ENCODE results near the gene PTPRN2. TPM values are rescaled to one million over a fixed set of nuclear protein-coding genes. Genes with fewer than 3 reads are reported as not detected.

PTPRN2 gene
- total and polyA plus RNA-seq, 7 donors: 3.2 to 7.1 (median 5.5) TPM

- peaks cover 0 to 21% (median 9%) of the 10 kb centered on the region in 3 donors for H3K27me3 ChIP-seq
- intact Hi-C loops (cut with DNase I): no loop called here
- DNase-seq: no peak
- H3K4me3 ChIP-seq: no peak overlapping the region
- TF ChIP-seq POLR2AphosphoS5 (IDR thresholded peaks at IDR 0.05) (no peak), POLR2A (IDR thresholded peaks at IDR 0.05) (no peak), CTCF (IDR thresholded peaks at IDR 0.05) (no peak)
- peaks cover 0 to 6% (median 0%) of the 10 kb centered on the region in 4 donors for H3K4me1 ChIP-seq
- H3K36me3 ChIP-seq: no peaks in the 10 kb centered on the region
- WGBS, 2 donors: 75 to 83% methylated on average over 5 of the region's 5 CpGs
- H3K27ac ChIP-seq: no peak overlapping the region
- no peaks in the 10 kb centered on the region for H3K9me3 ChIP-seq
Observed at GRCh38 chr7:158492367-158492764, 95.3 kb downstream of the PTPRN2 start.

- Histone ChIP-seq H3K4me3 (no peak overlapping the region), H3K36me3 (no peaks in the 10 kb centered on the region), H3K9me3 (no peaks in the 10 kb centered on the region), H3K27ac (no peak overlapping the region), H3K27me3 (peaks cover 0 to 18% (median 9%) of the 10 kb centered on the region in 3 donors), H3K4me1 (peaks cover 0 to 6% (median 0%) of the 10 kb centered on the region in 4 donors)
- 84 to 89% methylated on average over 11 of the region's 11 CpGs for WGBS, 2 donors
- TF ChIP-seq POLR2A (IDR thresholded peaks at IDR 0.05) (no peak), CTCF (IDR thresholded peaks at IDR 0.05) (no peak), EP300 (IDR thresholded peaks at IDR 0.05) (no peak), POLR2AphosphoS5 (IDR thresholded peaks at IDR 0.05) (no peak)
- intact Hi-C loops (cut with DNase I): no loop called here
- no peak for DNase-seq
Observed at GRCh38 chr7:158491094-158491493, 96.5 kb downstream of the PTPRN2 start.

- TF ChIP-seq POLR2AphosphoS5 (IDR thresholded peaks at IDR 0.05): no peak
- TF ChIP-seq EP300 (IDR thresholded peaks at IDR 0.05): no peak
- no peak for TF ChIP-seq CTCF (IDR thresholded peaks at IDR 0.05)
- TF ChIP-seq POLR2A (IDR thresholded peaks at IDR 0.05): no peak
- Histone ChIP-seq H3K4me1 (no peaks in the 10 kb centered on the region), H3K4me3 (no peak overlapping the region), H3K36me3 (no peaks in the 10 kb centered on the region), H3K27ac (no peak overlapping the region), H3K27me3 (peaks cover 0 to 11% (median 1%) of the 10 kb centered on the region in 3 donors), H3K9me3 (no peaks in the 10 kb centered on the region)
- DNase-seq: no peak
- 94 to 95% methylated on average over 47 of the region's 47 CpGs for WGBS, 2 donors
- intact Hi-C loops (cut with DNase I): no loop called here
Observed at GRCh38 chr7:158490171-158490782, 97.3 kb downstream of the PTPRN2 start.

- Histone ChIP-seq H3K4me1 (no peaks in the 10 kb centered on the region), H3K36me3 (no peaks in the 10 kb centered on the region), H3K27me3 (peaks cover 0 to 4% (median 0%) of the 10 kb centered on the region in 3 donors), H3K4me3 (no peak overlapping the region), H3K27ac (no peak overlapping the region), H3K9me3 (no peaks in the 10 kb centered on the region)
- no peak for TF ChIP-seq CTCF (IDR thresholded peaks at IDR 0.05)
- no peak for TF ChIP-seq POLR2A (IDR thresholded peaks at IDR 0.05)
- TF ChIP-seq POLR2AphosphoS5 (IDR thresholded peaks at IDR 0.05): no peak
- no peak for TF ChIP-seq EP300 (IDR thresholded peaks at IDR 0.05)
- 95 to 96% methylated on average over 51 of the region's 51 CpGs for WGBS, 2 donors
- DNase-seq: no peak
- intact Hi-C loops (cut with DNase I): no loop called here
Observed at GRCh38 chr7:158489462-158490155, 98.0 kb downstream of the PTPRN2 start.

Measured in sigmoid colon (tissue), 7 donors.